Gastrocnemius medialis (tissue), 4 donors: ENCODE measurements around the gene SLC25A21. TPM values are rescaled to one million over a fixed set of nuclear protein-coding genes. Genes with fewer than 3 reads are reported as not detected.

Source experiments
- ATAC-seq, 2 donors: fragments of 150-250 bp; one replicate each; pipeline ENCODE4 v1.9.1; 2016
- DNase-seq, 2 donors: peaks; one replicate each; pipeline ENCODE4 v3.0.0-alpha.2; 2019
- H3K27ac ChIP-seq, 4 donors: fragments of 200-600 bp; sonication (generic); 1 replicate in 1 of 4; 2 replicates in 3 of 4; pipeline ENCODE4 v1.5.1; 2016 to 2018; ENCODE audit warnings: mild to moderate bottlenecking in 2 of 4, moderate library complexity in 1 of 4
- H3K27me3 ChIP-seq, 3 donors: fragments of 200-600 bp; sonication (generic) in 2 of 3; 1 replicate in 1 of 3; 2 replicates in 2 of 3; pipeline versions ENCODE4 v1.5.1 to v1.6.0; 2016 to 2019; ENCODE audit warnings: mild to moderate bottlenecking in 1 of 3, moderate library complexity in 1 of 3
- H3K36me3 ChIP-seq, 2 donors: fragments of 200-600 bp; sonication (generic) in 1 of 2; one replicate each; pipeline ENCODE4 v1.5.1; 2017 to 2018
- H3K4me1 ChIP-seq, 2 donors: fragments of 200-600 bp; sonication (generic) in 1 of 2; one replicate each; pipeline ENCODE4 v1.5.1; 2016 to 2017; ENCODE audit warnings: mild to moderate bottlenecking in 2 of 2
- H3K4me3 ChIP-seq, 4 donors: fragments of 200-600 bp; sonication (generic) in 3 of 4; 1 replicate in 1 of 4; 2 replicates in 3 of 4; pipeline ENCODE4 v1.5.1; 2016 to 2019; ENCODE audit warnings: mild to moderate bottlenecking in 2 of 4
- H3K9me3 ChIP-seq, 3 donors: fragments of 200-600 bp; sonication (generic) in 2 of 3; 1 replicate in 1 of 3; 2 replicates in 2 of 3; pipeline ENCODE4 v1.5.1; 2016 to 2019
- CTCF ChIP-seq, 5 experiments: fragments of 450-650 bp in 3 of 5; fragments of 200-600 bp in 2 of 5; sonication (generic) in 2 of 5; IDR thresholded peaks in 4 of 5; conservative IDR thresholded peaks in 1 of 5; 1 replicate in 4 of 5; 2 replicates in 1 of 5; pipeline ENCODE4 v1.5.1; 2016 to 2019; ENCODE audit warnings: antibody characterized with exemption in 5 of 5, mild to moderate bottlenecking in 3 of 5, moderate library complexity in 3 of 5
- POLR2A ChIP-seq, 2 donors: fragments of 450-650 bp; IDR thresholded peaks; one replicate each; pipeline ENCODE4 v1.6.1; 2017; ENCODE audit warnings: antibody characterized with exemption in 2 of 2, mild to moderate bottlenecking in 2 of 2, moderate library complexity in 2 of 2
- in situ Hi-C, 4 donors: fragments of 200-750 bp; cut with MboI; loops; one replicate each; pipeline versions ENCODE4 v1.15.0 to v1.8.0; 2017; ENCODE audit warnings: low sequenced_read_pairs in 4 of 4
- intact Hi-C: fragments of 100-400 bp; cut with DNase I; formaldehyde crosslinking; loops from one replicate; pipeline ENCODE4 v1.15.1; 2023; ENCODE audit warnings: low total_unique reads
- total RNA-seq, 4 donors: library from RNA; depleted of rRNA; stranded (reverse); fragments of >200 nt; gene quantifications; one replicate each; pipeline versions ENCODE4 v1.1.0 to v1.2.3, GENCODE V29; 2016

Gene SLC25A21
- total RNA-seq, 4 donors from 2014 or later = 1.9 TPM; not detected in 3

GRCh38 chr14:36719823-36720222, 452.6 kb downstream of the SLC25A21 start:
- ATAC-seq (no peak), DNase-seq (no peak)
- Histone ChIP-seq H3K36me3 (no peaks in the 10 kb centered on the region), H3K27ac (no peak overlapping the region), H3K4me1 (no peaks in the 10 kb centered on the region), H3K9me3 (no peaks in the 10 kb centered on the region), H3K27me3 (no peaks in the 10 kb centered on the region), H3K4me3 (no peak overlapping the region)
- in situ Hi-C loops = no loop called here
- TF ChIP-seq CTCF (IDR thresholded peaks at IDR 0.05 in 4 of 5, conservative IDR thresholded peaks at IDR 0.05 in 1 of 5) (no peak), POLR2A (IDR thresholded peaks at IDR 0.05) (no peak)
- intact Hi-C loops = no loop called here

DNA sequence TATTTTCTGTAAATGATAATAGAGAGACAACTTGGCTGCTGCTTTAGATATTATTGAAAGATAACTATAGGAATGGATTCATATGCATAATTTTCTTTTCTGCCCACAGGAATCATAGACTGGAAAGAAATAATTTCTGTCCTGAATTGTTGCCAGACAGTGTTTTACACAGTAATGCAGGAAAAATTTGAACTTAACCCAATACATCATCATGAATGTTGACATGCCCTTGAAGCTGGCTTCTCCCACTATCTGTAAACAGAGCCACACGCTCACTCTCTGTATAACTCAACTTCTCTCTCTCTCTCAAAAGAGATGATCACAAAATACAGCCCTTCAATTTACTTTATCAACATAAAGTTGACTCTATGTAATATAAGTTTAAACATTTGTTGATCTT, 454.2 kb downstream of the SLC25A21 start:
- intact Hi-C loops (no loop called here), in situ Hi-C loops (no loop called here)
- H3K36me3 ChIP-seq = no peaks in the 10 kb centered on the region
- TF ChIP-seq POLR2A (IDR thresholded peaks at IDR 0.05) (no peak), CTCF (IDR thresholded peaks at IDR 0.05 in 4 of 5, conservative IDR thresholded peaks at IDR 0.05 in 1 of 5) (no peak)
- no peaks in the 10 kb centered on the region for H3K27me3 ChIP-seq
- no peak overlapping the region for H3K27ac ChIP-seq
- DNase-seq (no peak), ATAC-seq (no peak)
- H3K4me3 ChIP-seq = no peak overlapping the region
- no peaks in the 10 kb centered on the region for H3K4me1 ChIP-seq
- H3K9me3 ChIP-seq = no peaks in the 10 kb centered on the region

DNA sequence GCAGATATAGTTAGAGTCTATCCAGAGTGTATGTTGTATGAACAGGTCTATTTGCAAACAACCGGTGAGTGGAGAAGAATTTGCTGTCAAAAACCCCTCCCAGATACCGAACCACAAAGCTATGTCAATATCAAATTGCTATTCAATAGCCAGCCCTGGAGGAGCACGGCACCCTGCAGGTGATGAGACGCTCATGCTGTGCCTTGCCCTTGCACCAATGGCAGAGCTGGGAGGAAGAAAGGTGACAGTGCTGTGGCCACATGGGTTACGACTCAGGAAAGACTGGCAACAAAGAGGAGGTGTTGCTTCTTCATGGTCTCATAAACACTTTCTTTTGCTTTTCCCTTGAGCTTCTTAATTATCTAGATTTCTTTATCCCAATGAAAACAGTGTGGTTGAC, 455.0 kb downstream of the SLC25A21 start:
- TF ChIP-seq CTCF (IDR thresholded peaks at IDR 0.05 in 4 of 5, conservative IDR thresholded peaks at IDR 0.05 in 1 of 5) = no peak
- TF ChIP-seq POLR2A (IDR thresholded peaks at IDR 0.05) = no peak
- ATAC-seq (no peak), DNase-seq (no peak)
- no peaks in the 10 kb centered on the region for H3K4me1 ChIP-seq
- H3K36me3 ChIP-seq = no peaks in the 10 kb centered on the region
- intact Hi-C loops = no loop called here
- H3K9me3 ChIP-seq = no peaks in the 10 kb centered on the region
- H3K27me3 ChIP-seq = no peaks in the 10 kb centered on the region
- H3K4me3 ChIP-seq = no peak overlapping the region
- in situ Hi-C loops = no loop called here
- H3K27ac ChIP-seq = no peak overlapping the region

- Histone ChIP-seq H3K4me1 (no peaks in the 10 kb centered on the region), H3K27me3 (no peaks in the 10 kb centered on the region), H3K9me3 (no peaks in the 10 kb centered on the region), H3K36me3 (no peaks in the 10 kb centered on the region), H3K4me3 (no peak overlapping the region), H3K27ac (no peak overlapping the region)
- no peak for TF ChIP-seq CTCF (IDR thresholded peaks at IDR 0.05 in 4 of 5, conservative IDR thresholded peaks at IDR 0.05 in 1 of 5)
- TF ChIP-seq POLR2A (IDR thresholded peaks at IDR 0.05) = no peak
- DNase-seq (no peak), ATAC-seq (no peak)
- in situ Hi-C loops (no loop called here), intact Hi-C loops (no loop called here)
These were observed 455.7 kb downstream of the SLC25A21 start for GRCh38 chr14:36716614-36717184.
